ENCODE measurements around the gene IRF7.

- TF ChIP-seq CTCF (IDR thresholded peaks at IDR 0.05) = no peak
- TF ChIP-seq POLR2A (IDR thresholded peaks at IDR 0.05) = no peak
Measured at GRCh38 chr11:612201-612960, 3.4 kb downstream of the IRF7 start.

Data from heart left ventricle (tissue), 13 donors.